ENCODE data around the gene OR5F1.

The OR5F1 gene

GRCh38 chr11:55994525-55994924, at the start of gene OR5F1:
Gene OR5F1, minus strand, starts transcription at chr11:55994625. Its CDS starts 0 bp downstream, at chr11:55994625.
- no peak for DNase-seq

- DNase-seq, result no peak
Observed at GRCh38 chr11:56027354-56027753, 32.9 kb upstream of the OR5F1 start, which contains the start of gene OR5AS1. Gene OR5AS1, plus strand, starts transcription at chr11:56027654. Its CDS starts 2,765 bp downstream, at chr11:56030419.

- no peak for DNase-seq
Observed at GRCh38 chr11:56013805-56014204, 19.4 kb upstream of the OR5F1 start.

- DNase-seq, result no peak
Observed at GRCh38 chr11:56010716-56011115, 16.3 kb upstream of the OR5F1 start.

- no peak for DNase-seq
Observed at GRCh38 chr11:55970935-55971334, 23.5 kb downstream of the OR5F1 start.

GRCh38 chr11:55969845-55970244, 24.6 kb downstream of the OR5F1 start, which contains the start of gene OR10AG1:
Gene OR10AG1, minus strand, starts transcription at chr11:55969945. Its CDS starts 38 bp downstream, at chr11:55969907.
- no peak for DNase-seq

GRCh38 chr11:55967914-55968313, 26.5 kb downstream of the OR5F1 start:
- DNase-seq, result no peak

- no peak for DNase-seq
Observed at GRCh38 chr11:55966391-55966790, 28.0 kb downstream of the OR5F1 start.

- DNase-seq, result no peak
Observed at GRCh38 chr11:55956521-55956920, 37.9 kb downstream of the OR5F1 start.

GRCh38 chr11:55949330-55949729, 45.1 kb downstream of the OR5F1 start:
- no peak for DNase-seq
